ENCODE results near the gene TEX2. TPM values are rescaled to one million over a fixed set of nuclear protein-coding genes. Genes with fewer than 3 reads are reported as not detected.

TEX2 gene
- total RNA-seq, 1 experiment from 2014 or later, result 10.8 TPM

DNA sequence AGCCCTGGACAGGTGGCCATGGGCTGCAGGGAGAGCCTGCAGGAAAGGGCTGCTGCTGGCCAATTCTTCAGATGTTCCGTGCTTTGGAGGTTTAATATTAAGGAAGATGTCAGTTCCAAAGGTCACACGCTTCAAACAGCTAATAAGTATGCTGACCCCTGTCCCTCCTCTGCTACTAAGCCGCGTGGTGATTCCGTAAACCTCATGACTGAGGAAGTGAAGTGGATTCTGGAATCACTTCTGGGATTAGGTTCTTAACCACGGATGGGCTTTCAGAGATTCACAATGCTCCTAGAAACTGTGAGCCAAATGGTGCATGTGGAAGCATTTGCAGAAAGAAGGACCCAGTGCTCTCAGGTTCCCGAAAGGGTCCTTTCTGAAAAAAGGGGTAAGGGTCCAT, 104.7 kb downstream of the TEX2 start (continued):
- TF ChIP-seq, protein P1, sequence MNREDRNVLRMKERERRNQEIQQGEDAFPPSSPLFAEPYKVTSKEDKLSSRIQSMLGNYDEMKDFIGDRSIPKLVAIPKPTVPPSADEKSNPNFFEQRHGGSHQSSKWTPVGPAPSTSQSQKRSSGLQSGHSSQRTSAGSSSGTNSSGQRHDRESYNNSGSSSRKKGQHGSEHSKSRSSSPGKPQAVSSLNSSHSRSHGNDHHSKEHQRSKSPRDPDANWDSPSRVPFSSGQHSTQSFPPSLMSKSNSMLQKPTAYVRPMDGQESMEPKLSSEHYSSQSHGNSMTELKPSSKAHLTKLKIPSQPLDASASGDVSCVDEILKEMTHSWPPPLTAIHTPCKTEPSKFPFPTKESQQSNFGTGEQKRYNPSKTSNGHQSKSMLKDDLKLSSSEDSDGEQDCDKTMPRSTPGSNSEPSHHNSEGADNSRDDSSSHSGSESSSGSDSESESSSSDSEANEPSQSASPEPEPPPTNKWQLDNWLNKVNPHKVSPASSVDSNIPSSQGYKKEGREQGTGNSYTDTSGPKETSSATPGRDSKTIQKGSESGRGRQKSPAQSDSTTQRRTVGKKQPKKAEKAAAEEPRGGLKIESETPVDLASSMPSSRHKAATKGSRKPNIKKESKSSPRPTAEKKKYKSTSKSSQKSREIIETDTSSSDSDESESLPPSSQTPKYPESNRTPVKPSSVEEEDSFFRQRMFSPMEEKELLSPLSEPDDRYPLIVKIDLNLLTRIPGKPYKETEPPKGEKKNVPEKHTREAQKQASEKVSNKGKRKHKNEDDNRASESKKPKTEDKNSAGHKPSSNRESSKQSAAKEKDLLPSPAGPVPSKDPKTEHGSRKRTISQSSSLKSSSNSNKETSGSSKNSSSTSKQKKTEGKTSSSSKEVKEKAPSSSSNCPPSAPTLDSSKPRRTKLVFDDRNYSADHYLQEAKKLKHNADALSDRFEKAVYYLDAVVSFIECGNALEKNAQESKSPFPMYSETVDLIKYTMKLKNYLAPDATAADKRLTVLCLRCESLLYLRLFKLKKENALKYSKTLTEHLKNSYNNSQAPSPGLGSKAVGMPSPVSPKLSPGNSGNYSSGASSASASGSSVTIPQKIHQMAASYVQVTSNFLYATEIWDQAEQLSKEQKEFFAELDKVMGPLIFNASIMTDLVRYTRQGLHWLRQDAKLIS (CRISPR knock-in tag; IDR thresholded peaks at IDR 0.05; ENCODE audit: borderline replicate concordance), result no peak
- TF ChIP-seq TCF7 (CRISPR knock-in tag; IDR thresholded peaks at IDR 0.05; ENCODE audit: low read depth) (no peak), FOXP1 (CRISPR knock-in tag; IDR thresholded peaks at IDR 0.05; ENCODE audit: borderline replicate concordance) (no peak), ZNF281 (CRISPR knock-in tag; IDR thresholded peaks at IDR 0.05) (no peak), FOXK1 (CRISPR knock-in tag; IDR thresholded peaks at IDR 0.05) (no peak)
- TF ChIP-seq, protein P2, sequence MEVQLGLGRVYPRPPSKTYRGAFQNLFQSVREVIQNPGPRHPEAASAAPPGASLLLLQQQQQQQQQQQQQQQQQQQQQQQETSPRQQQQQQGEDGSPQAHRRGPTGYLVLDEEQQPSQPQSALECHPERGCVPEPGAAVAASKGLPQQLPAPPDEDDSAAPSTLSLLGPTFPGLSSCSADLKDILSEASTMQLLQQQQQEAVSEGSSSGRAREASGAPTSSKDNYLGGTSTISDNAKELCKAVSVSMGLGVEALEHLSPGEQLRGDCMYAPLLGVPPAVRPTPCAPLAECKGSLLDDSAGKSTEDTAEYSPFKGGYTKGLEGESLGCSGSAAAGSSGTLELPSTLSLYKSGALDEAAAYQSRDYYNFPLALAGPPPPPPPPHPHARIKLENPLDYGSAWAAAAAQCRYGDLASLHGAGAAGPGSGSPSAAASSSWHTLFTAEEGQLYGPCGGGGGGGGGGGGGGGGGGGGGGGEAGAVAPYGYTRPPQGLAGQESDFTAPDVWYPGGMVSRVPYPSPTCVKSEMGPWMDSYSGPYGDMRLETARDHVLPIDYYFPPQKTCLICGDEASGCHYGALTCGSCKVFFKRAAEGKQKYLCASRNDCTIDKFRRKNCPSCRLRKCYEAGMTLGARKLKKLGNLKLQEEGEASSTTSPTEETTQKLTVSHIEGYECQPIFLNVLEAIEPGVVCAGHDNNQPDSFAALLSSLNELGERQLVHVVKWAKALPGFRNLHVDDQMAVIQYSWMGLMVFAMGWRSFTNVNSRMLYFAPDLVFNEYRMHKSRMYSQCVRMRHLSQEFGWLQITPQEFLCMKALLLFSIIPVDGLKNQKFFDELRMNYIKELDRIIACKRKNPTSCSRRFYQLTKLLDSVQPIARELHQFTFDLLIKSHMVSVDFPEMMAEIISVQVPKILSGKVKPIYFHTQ (CRISPR knock-in tag; IDR thresholded peaks at IDR 0.05), result no peak

DNA sequence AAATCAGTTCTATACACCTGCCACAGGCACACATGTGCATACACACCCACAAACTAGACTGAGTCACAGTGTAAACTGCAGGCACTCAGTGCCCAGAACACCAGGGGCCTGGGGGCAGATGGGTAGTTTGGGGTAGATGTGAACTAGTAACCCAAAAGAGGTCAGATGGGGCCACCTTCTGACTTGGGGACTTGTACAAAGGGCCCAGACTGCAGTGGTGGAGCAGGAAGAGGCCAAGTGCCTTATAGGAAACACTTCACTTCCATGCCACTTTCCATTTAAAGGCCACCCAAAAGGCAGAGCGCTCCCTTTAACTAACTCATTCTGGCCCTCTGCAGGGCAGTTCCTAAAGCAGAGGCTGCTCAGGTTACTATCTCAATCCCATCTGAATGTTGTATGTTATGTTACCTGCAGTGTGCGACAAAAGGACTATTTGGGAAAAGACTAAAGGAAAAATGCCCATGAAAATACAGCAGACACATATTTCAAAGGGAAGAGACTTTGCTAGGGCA, 105.3 kb downstream of the TEX2 start:
- CTCF ChIA-PET, result no interaction called here
- peak; percentile 82 for ATAC-seq
- H3K27me3 Mint-ChIP-seq (ENCODE audit: low read depth), result no peaks in the 10 kb centered on the region
- no peak overlapping the region for H3K4me3 Mint-ChIP-seq
- H3K4me1 Mint-ChIP-seq, result peaks cover 25% of the 10 kb centered on the region
- POLR2A ChIA-PET, result no interaction called here
- H3K9me3 Mint-ChIP-seq, result no peaks in the 10 kb centered on the region
- 0 out of 2 replicates have a peak, but pooled peaks cover 4% of the 10 kb centered on the region for H3K36me3 Mint-ChIP-seq
- no peak for DNase-seq (ENCODE audit: low spot score)
- H3K27ac Mint-ChIP-seq, result peak overlapping the region; percentile 81
- TF ChIP-seq, protein P3, sequence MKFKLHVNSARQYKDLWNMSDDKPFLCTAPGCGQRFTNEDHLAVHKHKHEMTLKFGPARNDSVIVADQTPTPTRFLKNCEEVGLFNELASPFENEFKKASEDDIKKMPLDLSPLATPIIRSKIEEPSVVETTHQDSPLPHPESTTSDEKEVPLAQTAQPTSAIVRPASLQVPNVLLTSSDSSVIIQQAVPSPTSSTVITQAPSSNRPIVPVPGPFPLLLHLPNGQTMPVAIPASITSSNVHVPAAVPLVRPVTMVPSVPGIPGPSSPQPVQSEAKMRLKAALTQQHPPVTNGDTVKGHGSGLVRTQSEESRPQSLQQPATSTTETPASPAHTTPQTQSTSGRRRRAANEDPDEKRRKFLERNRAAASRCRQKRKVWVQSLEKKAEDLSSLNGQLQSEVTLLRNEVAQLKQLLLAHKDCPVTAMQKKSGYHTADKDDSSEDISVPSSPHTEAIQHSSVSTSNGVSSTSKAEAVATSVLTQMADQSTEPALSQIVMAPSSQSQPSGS (CRISPR knock-in tag; IDR thresholded peaks at IDR 0.05; ENCODE audit: borderline replicate concordance, low read depth), result no peak
- TF ChIP-seq ZNF423 (CRISPR knock-in tag; IDR thresholded peaks at IDR 0.05) (no peak), ZNF512 (CRISPR knock-in tag; IDR thresholded peaks at IDR 0.05; ENCODE audit: borderline replicate concordance) (no peak)
- TF ChIP-seq, protein P4, sequence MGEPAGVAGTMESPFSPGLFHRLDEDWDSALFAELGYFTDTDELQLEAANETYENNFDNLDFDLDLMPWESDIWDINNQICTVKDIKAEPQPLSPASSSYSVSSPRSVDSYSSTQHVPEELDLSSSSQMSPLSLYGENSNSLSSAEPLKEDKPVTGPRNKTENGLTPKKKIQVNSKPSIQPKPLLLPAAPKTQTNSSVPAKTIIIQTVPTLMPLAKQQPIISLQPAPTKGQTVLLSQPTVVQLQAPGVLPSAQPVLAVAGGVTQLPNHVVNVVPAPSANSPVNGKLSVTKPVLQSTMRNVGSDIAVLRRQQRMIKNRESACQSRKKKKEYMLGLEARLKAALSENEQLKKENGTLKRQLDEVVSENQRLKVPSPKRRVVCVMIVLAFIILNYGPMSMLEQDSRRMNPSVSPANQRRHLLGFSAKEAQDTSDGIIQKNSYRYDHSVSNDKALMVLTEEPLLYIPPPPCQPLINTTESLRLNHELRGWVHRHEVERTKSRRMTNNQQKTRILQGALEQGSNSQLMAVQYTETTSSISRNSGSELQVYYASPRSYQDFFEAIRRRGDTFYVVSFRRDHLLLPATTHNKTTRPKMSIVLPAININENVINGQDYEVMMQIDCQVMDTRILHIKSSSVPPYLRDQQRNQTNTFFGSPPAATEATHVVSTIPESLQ (CRISPR knock-in tag; IDR thresholded peaks at IDR 0.05), result no peak
- TF ChIP-seq, protein P5, sequence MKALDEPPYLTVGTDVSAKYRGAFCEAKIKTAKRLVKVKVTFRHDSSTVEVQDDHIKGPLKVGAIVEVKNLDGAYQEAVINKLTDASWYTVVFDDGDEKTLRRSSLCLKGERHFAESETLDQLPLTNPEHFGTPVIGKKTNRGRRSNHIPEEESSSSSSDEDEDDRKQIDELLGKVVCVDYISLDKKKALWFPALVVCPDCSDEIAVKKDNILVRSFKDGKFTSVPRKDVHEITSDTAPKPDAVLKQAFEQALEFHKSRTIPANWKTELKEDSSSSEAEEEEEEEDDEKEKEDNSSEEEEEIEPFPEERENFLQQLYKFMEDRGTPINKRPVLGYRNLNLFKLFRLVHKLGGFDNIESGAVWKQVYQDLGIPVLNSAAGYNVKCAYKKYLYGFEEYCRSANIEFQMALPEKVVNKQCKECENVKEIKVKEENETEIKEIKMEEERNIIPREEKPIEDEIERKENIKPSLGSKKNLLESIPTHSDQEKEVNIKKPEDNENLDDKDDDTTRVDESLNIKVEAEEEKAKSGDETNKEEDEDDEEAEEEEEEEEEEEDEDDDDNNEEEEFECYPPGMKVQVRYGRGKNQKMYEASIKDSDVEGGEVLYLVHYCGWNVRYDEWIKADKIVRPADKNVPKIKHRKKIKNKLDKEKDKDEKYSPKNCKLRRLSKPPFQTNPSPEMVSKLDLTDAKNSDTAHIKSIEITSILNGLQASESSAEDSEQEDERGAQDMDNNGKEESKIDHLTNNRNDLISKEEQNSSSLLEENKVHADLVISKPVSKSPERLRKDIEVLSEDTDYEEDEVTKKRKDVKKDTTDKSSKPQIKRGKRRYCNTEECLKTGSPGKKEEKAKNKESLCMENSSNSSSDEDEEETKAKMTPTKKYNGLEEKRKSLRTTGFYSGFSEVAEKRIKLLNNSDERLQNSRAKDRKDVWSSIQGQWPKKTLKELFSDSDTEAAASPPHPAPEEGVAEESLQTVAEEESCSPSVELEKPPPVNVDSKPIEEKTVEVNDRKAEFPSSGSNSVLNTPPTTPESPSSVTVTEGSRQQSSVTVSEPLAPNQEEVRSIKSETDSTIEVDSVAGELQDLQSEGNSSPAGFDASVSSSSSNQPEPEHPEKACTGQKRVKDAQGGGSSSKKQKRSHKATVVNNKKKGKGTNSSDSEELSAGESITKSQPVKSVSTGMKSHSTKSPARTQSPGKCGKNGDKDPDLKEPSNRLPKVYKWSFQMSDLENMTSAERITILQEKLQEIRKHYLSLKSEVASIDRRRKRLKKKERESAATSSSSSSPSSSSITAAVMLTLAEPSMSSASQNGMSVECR (CRISPR knock-in tag; IDR thresholded peaks at IDR 0.05; ENCODE audit: borderline replicate concordance), result no peak
- TF ChIP-seq, protein P6, sequence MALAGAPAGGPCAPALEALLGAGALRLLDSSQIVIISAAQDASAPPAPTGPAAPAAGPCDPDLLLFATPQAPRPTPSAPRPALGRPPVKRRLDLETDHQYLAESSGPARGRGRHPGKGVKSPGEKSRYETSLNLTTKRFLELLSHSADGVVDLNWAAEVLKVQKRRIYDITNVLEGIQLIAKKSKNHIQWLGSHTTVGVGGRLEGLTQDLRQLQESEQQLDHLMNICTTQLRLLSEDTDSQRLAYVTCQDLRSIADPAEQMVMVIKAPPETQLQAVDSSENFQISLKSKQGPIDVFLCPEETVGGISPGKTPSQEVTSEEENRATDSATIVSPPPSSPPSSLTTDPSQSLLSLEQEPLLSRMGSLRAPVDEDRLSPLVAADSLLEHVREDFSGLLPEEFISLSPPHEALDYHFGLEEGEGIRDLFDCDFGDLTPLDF (CRISPR knock-in tag; IDR thresholded peaks at IDR 0.05), result no peak

Data from WTC11 (cell line).